Measurements from ENCODE around the gene PSORS1C2.

Gene PSORS1C2

DNA sequence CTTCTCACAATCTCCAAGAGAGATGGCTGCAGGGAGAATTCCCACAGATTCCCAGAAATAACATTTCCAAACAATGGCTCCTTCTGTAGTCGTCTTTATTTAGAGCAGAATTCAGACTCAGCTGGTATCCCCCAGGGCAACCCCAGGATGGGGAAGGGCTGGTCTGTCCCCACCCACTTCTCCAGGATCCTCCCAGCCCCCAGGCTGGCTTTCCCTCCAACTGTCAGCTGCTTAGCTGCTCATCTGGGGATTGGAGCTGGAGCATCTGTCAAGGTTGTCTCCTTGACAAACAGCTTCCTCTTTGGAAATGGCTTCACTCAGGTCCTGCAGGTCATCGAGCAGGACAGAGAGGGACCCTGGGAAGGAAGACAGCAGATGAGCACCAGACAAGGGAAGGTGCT, 3.5 kb upstream of the PSORS1C2 start:
- H3K79me2 ChIP-seq (ENCODE audit: low read length), result no peaks in the 10 kb centered on the region
- no peaks in the 10 kb centered on the region for H4K20me1 ChIP-seq (ENCODE audit: insufficient read depth, low read length)
- H3K4me3 ChIP-seq (ENCODE audit: low read length), result no peak overlapping the region
- no peaks in the 10 kb centered on the region for H3K36me3 ChIP-seq (replicated peaks; ENCODE audit: low read depth, low read length)
- no peaks in the 10 kb centered on the region for H3K27me3 ChIP-seq (ENCODE audit: low read depth, low read length)
- H3K4me2 ChIP-seq (ENCODE audit: low read length), result no peak overlapping the region
- no peaks in the 10 kb centered on the region for H3K9me3 ChIP-seq (ENCODE audit: insufficient read depth, low read length)
- no peak overlapping the region for H2AFZ ChIP-seq (ENCODE audit: low read depth, low read length)
- H3K9ac ChIP-seq (ENCODE audit: low read length), result no peak overlapping the region
- H3K4me1 ChIP-seq (ENCODE audit: low read length), result peaks cover 6% of the 10 kb centered on the region
- TF ChIP-seq, protein P1, sequence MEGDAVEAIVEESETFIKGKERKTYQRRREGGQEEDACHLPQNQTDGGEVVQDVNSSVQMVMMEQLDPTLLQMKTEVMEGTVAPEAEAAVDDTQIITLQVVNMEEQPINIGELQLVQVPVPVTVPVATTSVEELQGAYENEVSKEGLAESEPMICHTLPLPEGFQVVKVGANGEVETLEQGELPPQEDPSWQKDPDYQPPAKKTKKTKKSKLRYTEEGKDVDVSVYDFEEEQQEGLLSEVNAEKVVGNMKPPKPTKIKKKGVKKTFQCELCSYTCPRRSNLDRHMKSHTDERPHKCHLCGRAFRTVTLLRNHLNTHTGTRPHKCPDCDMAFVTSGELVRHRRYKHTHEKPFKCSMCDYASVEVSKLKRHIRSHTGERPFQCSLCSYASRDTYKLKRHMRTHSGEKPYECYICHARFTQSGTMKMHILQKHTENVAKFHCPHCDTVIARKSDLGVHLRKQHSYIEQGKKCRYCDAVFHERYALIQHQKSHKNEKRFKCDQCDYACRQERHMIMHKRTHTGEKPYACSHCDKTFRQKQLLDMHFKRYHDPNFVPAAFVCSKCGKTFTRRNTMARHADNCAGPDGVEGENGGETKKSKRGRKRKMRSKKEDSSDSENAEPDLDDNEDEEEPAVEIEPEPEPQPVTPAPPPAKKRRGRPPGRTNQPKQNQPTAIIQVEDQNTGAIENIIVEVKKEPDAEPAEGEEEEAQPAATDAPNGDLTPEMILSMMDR (IDR thresholded peaks at IDR 0.05; ENCODE audit: low read depth, low read length), result no peak
- TF ChIP-seq EZH2phosphoT487 (IDR thresholded peaks at IDR 0.05; ENCODE audit: low read depth), result no peak
- H3K27ac ChIP-seq (ENCODE audit: low read length), result no peak overlapping the region

DNA sequence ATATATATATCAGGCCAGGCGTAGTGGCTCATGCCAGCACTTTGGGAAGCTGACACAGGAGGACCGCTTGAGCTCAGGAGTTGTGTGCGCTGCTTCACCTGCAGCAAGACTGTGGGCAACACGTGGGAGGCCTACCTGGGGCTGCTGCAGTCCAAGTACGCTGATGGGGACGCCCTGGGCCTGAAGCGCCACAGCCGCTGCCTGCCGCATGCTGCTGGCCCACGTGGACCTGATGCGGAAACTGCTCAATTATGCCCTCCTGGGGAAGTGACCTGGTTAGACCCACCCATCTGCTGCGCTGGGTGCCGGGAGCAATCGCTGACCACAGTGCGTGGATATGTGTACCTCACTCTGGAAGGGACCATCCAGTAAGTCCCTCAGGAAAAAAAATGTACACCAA, 1.8 kb upstream of the PSORS1C2 start:
- H3K4me1 ChIP-seq (ENCODE audit: low read length), result peaks cover 6% of the 10 kb centered on the region
- H3K36me3 ChIP-seq (replicated peaks; ENCODE audit: low read depth, low read length), result no peaks in the 10 kb centered on the region
- H4K20me1 ChIP-seq (ENCODE audit: insufficient read depth, low read length), result no peaks in the 10 kb centered on the region
- H2AFZ ChIP-seq (ENCODE audit: low read depth, low read length), result no peak overlapping the region
- no peak overlapping the region for H3K4me2 ChIP-seq (ENCODE audit: low read length)
- no peaks in the 10 kb centered on the region for H3K9me3 ChIP-seq (ENCODE audit: insufficient read depth, low read length)
- no peak overlapping the region for H3K27ac ChIP-seq (ENCODE audit: low read length)
- TF ChIP-seq EZH2phosphoT487 (IDR thresholded peaks at IDR 0.05; ENCODE audit: low read depth), result no peak
- TF ChIP-seq, protein P1 (IDR thresholded peaks at IDR 0.05; ENCODE audit: low read depth, low read length), result no peak
- no peaks in the 10 kb centered on the region for H3K79me2 ChIP-seq (ENCODE audit: low read length)
- H3K4me3 ChIP-seq (ENCODE audit: low read length), result no peak overlapping the region
- no peak overlapping the region for H3K9ac ChIP-seq (ENCODE audit: low read length)
- H3K27me3 ChIP-seq (ENCODE audit: low read depth, low read length), result no peaks in the 10 kb centered on the region

DNA sequence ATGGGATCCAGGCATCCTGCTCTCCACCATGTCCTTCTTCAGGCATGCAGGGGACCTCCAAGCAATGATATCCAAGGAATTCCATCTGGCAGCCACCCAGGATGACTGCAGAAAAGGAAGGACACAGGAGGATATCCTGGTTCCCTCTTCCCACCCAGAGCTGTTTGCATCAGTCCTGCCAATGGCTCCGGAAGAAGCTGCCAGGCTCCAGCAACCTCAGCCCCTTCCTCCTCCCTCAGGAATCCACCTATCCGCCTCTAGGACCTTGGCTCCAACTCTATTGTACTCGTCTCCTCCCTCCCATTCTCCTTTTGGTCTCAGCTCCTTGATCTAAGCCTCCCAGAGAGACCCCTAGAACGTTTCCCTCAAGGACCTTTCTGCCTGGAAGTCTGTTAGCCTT, 733 bp upstream of the PSORS1C2 start:
- H3K27me3 ChIP-seq (ENCODE audit: low read depth, low read length), result no peaks in the 10 kb centered on the region
- H2AFZ ChIP-seq (ENCODE audit: low read depth, low read length), result no peak overlapping the region
- no peak for TF ChIP-seq EZH2phosphoT487 (IDR thresholded peaks at IDR 0.05; ENCODE audit: low read depth)
- TF ChIP-seq, protein P1 (IDR thresholded peaks at IDR 0.05; ENCODE audit: low read depth, low read length), result no peak
- H3K9ac ChIP-seq (ENCODE audit: low read length), result no peak overlapping the region
- no peak overlapping the region for H3K4me2 ChIP-seq (ENCODE audit: low read length)
- H3K4me1 ChIP-seq (ENCODE audit: low read length), result peaks cover 6% of the 10 kb centered on the region
- no peaks in the 10 kb centered on the region for H3K9me3 ChIP-seq (ENCODE audit: insufficient read depth, low read length)
- H4K20me1 ChIP-seq (ENCODE audit: insufficient read depth, low read length), result no peaks in the 10 kb centered on the region
- H3K27ac ChIP-seq (ENCODE audit: low read length), result no peak overlapping the region
- no peaks in the 10 kb centered on the region for H3K79me2 ChIP-seq (ENCODE audit: low read length)
- H3K36me3 ChIP-seq (replicated peaks; ENCODE audit: low read depth, low read length), result no peaks in the 10 kb centered on the region
- no peak overlapping the region for H3K4me3 ChIP-seq (ENCODE audit: low read length)

DNA sequence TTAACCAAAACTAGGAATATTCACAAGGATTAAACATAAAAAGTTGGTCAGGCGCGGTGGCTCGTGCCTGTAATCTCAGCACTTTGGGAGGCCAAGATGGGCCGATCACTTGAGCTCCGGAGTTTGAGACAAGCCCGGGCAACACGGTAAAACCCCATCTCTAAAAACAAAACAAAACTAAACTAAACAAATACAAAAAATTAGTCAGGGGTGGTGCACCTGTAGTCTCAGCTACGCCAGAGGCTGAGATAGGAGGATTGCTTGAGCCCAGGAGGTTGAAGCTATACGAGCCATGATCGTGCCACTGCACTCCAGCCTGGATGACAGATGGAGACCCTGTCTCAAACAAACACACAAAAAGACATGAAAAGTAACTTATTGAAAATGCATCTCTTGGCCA, 3.2 kb downstream of the PSORS1C2 start:
- H3K4me3 ChIP-seq (ENCODE audit: low read length), result no peak overlapping the region
- H4K20me1 ChIP-seq (ENCODE audit: insufficient read depth, low read length), result no peaks in the 10 kb centered on the region
- no peak for TF ChIP-seq EZH2phosphoT487 (IDR thresholded peaks at IDR 0.05; ENCODE audit: low read depth)
- H3K4me2 ChIP-seq (ENCODE audit: low read length), result no peak overlapping the region
- H3K36me3 ChIP-seq (replicated peaks; ENCODE audit: low read depth, low read length), result no peaks in the 10 kb centered on the region
- peaks cover 6% of the 10 kb centered on the region for H3K4me1 ChIP-seq (ENCODE audit: low read length)
- no peaks in the 10 kb centered on the region for H3K27me3 ChIP-seq (ENCODE audit: low read depth, low read length)
- no peaks in the 10 kb centered on the region for H3K79me2 ChIP-seq (ENCODE audit: low read length)
- H3K9me3 ChIP-seq (ENCODE audit: insufficient read depth, low read length), result no peaks in the 10 kb centered on the region
- H3K9ac ChIP-seq (ENCODE audit: low read length), result no peak overlapping the region
- no peak overlapping the region for H2AFZ ChIP-seq (ENCODE audit: low read depth, low read length)
- H3K27ac ChIP-seq (ENCODE audit: low read length), result no peak overlapping the region

DNA sequence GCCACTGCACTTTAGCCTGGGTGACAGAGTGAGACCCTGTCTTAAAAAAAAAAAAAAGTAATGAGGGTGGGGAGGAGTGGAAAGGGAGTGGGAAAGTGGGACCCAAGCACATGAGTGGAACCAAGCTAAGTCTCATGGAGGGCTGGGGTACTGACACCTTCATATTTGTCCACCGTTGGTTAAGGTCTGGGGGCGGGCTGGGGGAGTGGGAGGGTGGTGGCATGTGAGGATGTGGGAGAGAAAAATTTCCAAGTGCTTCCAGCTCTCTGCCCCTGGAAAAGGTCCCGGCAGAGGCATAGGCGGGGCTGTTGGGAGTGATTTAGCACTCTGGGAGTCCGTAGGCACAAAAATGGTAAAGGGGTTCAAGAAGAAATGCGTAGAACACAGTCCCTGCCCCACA, 6.1 kb downstream of the PSORS1C2 start:
- no peaks in the 10 kb centered on the region for H4K20me1 ChIP-seq (ENCODE audit: insufficient read depth, low read length)
- H3K27me3 ChIP-seq (ENCODE audit: low read depth, low read length), result no peaks in the 10 kb centered on the region
- no peaks in the 10 kb centered on the region for H3K79me2 ChIP-seq (ENCODE audit: low read length)
- H3K4me3 ChIP-seq (ENCODE audit: low read length), result no peak overlapping the region
- H3K9ac ChIP-seq (ENCODE audit: low read length), result no peak overlapping the region
- no peak overlapping the region for H3K4me2 ChIP-seq (ENCODE audit: low read length)
- H2AFZ ChIP-seq (ENCODE audit: low read depth, low read length), result no peak overlapping the region
- H3K4me1 ChIP-seq (ENCODE audit: low read length), result peaks cover 11% of the 10 kb centered on the region
- H3K9me3 ChIP-seq (ENCODE audit: insufficient read depth, low read length), result no peaks in the 10 kb centered on the region
- H3K36me3 ChIP-seq (replicated peaks; ENCODE audit: low read depth, low read length), result no peaks in the 10 kb centered on the region
- H3K27ac ChIP-seq (ENCODE audit: low read length), result no peak overlapping the region
- TF ChIP-seq, protein P1 (IDR thresholded peaks at IDR 0.05; ENCODE audit: low read depth, low read length), result no peak
- no peak for TF ChIP-seq EZH2phosphoT487 (IDR thresholded peaks at IDR 0.05; ENCODE audit: low read depth)
